Suppressor macrophage treated with lipopolysaccharide for 1 hour (primary cell): ENCODE results near the gene KRT86.
"Not testable (repeated sequence)": the region's sequence is repeated elsewhere in the genome, so short reads cannot be mapped to it uniquely, and the experiment has no call there.

Experiments
- DNase-seq, 3 donors: peaks; one replicate each; pipeline ENCODE4 v3.0.0-alpha.2; 2020 to 2022

Gene KRT86

GRCh38 chr12:52342781-52343490 is 68.5 kb downstream of the KRT86 start:
- no peak for DNase-seq

GRCh38 chr12:52343550-52343949 is 69.1 kb downstream of the KRT86 start:
- DNase-seq = no peak

GRCh38 chr12:52344111-52344510 is 69.7 kb downstream of the KRT86 start:
- no peak for DNase-seq

- not testable (repeated sequence) for DNase-seq
Observed at GRCh38 chr12:52345041-52345440, 70.6 kb downstream of the KRT86 start.

- DNase-seq = peak; percentile 27 to 44 (median 33)
Observed at GRCh38 chr12:52346593-52346992, 72.1 kb downstream of the KRT86 start.

- DNase-seq = no peak
Observed at GRCh38 chr12:52347016-52347415, 72.6 kb downstream of the KRT86 start.

- no peak for DNase-seq
Observed at GRCh38 chr12:52347551-52348510, 73.4 kb downstream of the KRT86 start.

- DNase-seq = no peak
Observed at GRCh38 chr12:52349196-52349595, 74.8 kb downstream of the KRT86 start.

- DNase-seq = no peak
Observed at GRCh38 chr12:52350021-52350620, 75.7 kb downstream of the KRT86 start.

GRCh38 chr12:52350786-52351185 is 76.3 kb downstream of the KRT86 start:
- no peak for DNase-seq

- no peak for DNase-seq
Observed at GRCh38 chr12:52351196-52352059, 77.0 kb downstream of the KRT86 start.

- DNase-seq = no peak
Observed at GRCh38 chr12:52352951-52353350, 78.5 kb downstream of the KRT86 start.

GRCh38 chr12:52353766-52354165 is 79.3 kb downstream of the KRT86 start:
- DNase-seq = no peak

GRCh38 chr12:52354200-52354599 is 79.8 kb downstream of the KRT86 start:
- DNase-seq = no peak

GRCh38 chr12:52355176-52355575 is 80.7 kb downstream of the KRT86 start:
- no peak for DNase-seq

GRCh38 chr12:52356031-52356761 is 81.8 kb downstream of the KRT86 start:
- no peak for DNase-seq

- DNase-seq = no peak
Observed at GRCh38 chr12:52356762-52357580, 82.5 kb downstream of the KRT86 start.
